ENCODE results near the gene CD40.

Gene CD40

DNA sequence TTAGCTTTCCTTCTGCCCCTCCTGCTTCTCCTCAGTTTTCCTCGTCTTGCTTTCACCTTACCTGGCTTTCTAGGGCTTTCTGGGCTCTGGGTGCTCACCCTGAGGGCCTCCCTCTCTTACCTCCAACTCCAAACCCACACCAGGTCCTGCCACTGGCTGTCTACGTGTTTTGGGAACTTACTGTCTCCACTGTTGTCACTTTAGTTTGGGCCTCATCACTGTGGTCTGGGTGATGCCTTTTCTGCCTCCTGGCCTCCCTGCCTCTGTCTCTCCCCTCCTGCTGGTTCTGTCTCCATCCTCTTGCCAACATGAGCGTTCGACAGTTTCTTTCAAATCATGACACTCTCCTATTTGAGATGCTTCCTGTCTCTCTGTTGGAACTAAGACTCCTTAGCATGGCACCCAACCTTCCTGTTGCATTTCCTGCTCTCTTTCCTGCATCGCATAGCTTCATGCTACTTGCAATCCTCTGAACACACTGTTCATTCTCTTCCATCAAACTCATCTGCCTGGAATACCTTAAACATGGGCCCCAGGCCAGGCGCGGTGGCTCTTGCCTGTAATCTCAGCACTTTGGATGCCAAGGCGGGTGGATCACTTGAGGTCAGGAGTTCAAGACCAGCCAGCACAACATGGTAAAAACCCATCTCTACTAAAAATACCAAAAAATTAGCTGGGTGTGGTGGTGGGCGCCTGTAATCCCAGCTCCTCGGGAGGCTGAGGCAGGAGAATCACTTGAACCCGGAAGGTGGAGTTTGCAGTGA lies 5.5 kb downstream of the CD40 start:
- DNase-seq = no peak

DNA sequence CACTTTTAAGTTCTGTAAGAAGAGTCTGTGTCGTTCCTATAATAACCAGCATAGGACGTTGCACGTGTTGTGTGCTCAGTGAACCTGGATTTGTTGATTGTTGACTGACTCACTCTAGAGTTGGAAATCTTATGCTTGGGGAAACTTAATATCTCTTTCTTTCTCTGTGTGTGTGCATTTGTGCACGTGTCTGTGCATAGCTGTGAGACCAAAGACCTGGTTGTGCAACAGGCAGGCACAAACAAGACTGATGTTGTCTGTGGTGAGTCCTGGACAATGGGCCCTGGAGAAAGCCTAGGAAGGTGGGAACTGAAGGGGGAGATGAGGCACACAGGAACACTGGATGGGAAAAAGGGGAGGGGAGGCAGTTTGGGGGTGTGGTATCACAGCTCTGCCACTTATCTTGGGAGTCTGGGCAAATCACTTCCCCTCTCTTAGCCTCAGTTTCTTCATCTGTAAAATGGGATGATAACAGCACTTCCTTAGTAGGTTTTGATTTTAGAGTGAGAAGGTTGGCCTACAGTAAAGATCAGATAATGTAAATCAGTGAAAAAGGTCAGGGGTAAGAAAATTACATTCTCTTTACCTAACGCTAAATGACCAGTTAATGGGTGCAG lies 8.4 kb downstream of the CD40 start:
- no peak for DNase-seq

DNA sequence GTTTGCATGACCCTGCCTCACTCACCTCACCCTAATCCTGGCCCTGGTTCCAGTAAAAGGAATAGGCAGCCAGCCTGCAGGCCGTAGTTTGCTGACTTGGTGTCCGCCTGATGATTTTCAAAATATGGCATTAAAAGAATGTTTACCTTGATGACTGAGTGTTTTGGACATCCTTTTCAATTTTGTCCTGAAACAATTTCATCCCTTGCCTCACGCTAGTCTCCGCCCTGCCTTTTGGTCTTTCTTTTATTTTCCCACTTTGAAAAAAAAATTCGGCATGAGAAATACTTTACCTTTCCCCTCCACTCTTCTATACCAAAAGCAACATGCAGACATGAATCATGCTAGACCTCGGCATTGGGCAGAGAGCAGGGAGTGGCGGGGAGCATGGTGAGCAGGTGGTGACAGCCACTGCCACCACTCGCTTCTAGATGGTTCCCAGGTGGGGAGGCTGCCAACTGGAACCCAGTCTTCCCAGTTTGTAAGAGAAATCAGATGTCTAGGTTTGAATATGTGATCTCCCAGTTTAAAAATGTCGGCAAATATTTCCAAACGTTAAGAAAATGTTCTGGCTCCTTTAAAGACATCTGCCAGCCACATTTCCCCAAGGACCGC lies 9.4 kb downstream of the CD40 start:
- DNase-seq = no peak

DNA sequence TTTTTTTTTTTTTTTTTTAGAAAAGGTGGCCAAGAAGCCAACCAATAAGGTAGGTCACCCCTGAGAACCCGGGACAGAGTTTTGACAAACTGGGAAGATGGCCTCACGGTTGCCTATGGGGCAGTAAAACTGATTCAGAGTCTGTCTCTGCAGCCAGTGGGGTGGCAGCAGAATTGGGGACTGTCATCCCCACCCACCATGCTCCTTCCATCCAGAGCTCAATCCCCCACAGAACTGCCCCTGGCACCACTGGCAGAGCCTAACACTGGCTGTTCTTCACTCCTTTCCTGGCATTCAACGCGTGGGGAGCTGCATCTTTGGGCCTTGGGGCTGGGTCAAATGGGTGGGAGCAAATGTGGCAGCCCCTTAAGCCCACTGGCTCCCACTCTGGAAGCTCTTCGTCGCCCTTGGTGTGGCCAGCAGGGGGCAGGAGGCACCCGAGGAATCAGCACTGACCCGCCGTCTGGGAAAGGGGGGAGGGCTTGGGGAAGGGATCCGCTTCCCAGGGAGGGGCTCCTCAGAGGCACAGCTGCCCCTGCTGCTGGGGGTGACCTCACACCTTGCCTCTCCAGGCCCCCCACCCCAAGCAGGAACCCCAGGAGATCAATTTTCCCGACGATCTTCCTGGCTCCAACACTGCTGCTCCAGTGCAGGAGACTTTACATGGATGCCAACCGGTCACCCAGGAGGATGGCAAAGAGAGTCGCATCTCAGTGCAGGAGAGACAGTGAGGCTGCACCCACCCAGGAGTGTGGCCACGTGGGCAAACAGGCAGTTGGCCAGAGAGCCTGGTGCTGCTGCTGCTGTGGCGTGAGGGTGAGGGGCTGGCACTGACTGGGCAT lies 10.4 kb downstream of the CD40 start:
- no peak for DNase-seq

DNA sequence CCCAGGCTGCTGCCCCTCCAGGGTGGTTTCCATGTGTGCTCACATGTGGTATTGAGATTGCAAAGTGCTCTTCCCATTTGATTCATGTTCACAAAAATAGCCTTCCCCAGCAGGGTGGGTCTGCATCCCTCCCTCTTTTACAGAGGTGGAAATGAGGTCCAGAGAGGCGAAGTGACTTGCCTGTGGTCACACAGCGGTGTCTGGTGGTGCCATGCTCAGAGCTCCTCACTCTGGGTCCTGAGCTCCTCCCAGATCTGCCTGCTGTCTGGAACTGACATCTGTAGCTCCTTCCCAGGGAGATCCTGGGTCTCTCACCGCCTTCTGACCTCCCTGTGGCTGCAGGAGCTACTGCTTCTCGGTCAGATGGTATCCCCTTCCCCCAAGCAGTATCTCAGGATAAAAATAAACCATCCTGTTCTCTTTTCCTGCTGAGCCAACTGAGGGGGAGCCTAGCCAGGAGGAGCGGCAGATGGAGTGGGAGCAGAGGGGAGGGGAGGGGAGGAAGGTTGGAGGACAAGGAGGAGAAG lies 11.9 kb downstream of the CD40 start:
- no peak for DNase-seq

DNA sequence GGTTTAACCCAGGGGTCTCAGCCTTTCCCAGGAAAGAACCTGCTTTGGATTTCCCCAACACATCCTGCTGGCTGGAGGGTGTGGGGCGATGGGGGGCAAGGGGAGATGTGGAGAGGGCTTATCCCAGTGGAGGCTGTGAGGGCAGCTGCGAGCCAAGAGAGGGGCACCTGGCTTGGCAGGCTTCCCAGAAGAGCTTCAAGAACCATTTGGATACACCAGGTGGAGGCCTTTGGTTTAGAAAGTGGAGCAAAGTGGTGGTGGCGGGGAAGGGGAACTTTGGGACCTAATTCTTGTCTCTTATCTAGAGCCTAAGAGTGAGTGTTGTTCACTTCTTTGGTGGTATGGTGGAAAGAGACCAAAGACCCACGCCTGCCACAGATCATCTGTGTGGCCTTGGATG lies 12.4 kb downstream of the CD40 start:
- DNase-seq = no peak

DNA sequence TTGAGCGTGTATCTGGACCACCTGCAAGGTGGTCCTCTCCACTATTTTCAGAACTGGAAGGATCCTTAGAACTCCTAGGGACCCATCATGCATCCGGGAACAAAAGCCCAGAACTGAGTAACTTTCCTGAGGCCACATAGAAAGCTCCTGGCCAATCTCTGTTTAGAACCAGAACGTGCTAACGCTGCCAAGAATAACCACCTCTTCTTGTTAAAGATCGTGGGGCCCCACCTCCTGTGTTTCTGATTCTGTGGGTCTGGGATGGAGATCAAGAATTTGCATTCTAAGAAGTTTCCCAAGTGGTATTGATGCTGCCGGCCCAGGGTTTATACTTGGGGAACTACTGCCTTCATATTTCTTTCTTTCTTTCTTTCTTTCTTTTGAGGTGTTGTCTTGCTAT lies 13.3 kb downstream of the CD40 start:
- DNase-seq = no peak

DNA sequence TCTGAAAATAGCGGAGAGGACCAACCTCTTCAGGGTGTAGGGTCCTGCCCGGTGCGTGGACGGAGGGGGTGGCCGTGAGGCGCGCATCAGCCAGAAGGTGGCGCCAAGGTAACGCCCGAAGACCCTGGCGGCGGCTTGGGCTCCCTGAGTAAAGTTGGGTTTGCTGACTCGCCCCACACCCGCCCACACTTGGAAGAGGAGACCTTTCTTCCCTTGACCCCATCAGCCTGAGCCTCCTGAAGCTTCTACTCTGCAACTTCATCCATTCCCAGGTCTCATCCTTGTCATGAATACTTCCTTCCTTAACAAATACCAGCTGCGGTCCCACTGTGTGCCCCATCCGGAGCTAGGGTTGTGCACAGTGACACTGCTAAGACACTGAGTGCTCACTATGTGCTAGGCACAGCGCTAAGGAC lies 14.6 kb downstream of the CD40 start:
- peak; percentile 44 for DNase-seq

DNA sequence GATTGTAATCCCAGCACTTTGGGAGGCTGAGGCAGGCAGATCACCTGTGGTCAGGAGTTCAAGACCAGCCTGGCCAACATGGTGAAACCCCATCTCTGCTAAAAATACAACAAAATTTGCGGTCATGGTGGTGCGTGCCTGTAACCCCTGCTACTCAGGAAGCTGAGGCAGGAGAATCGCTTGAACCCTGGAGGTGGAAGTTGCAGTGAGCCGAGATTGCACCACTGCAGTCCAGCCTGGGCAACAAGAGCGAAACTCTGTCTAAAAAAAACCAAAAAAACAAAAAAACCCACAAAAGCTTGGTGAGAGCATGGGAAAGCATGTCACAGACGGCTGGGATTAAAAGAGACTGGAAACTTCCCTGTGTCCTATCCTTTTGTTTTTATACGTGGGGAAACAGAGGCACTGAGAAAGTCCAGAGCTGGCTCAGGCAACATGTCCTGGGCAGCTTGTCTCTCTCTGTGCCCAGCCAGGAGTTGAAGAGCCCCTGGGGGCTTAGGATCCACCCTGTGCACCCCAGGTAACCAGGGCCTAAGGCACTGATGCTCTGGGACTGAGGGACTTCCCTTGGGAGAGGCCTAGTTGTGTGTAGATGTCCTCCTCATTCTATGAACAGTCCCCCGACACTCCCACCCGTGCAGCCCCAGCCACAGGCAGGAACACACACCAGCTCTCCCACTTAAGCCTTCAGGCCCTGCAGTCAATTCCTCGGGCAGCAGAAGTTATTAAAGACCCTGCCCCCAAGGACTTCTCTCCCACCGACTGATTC lies 16.0 kb downstream of the CD40 start:
- DNase-seq = no peak

DNA sequence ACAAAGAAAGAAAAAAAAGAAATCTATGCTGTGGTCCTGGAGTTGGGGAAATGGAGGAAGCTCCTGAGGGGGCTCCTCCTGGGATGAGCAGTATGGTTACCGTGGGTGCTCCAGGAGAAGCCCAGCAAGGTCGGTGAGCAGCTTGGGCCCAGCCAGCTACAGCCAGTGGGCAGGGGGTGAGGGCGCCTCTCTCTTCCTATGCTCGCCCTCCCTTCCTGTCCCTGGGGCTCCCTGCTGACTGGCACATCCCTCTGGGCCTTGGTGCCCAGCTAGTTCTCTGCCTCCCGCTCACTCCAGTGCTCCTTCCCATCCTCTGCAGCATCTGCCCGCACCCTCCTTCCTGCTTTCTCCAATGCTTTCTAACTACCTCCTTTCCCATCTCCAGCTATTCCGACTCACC lies 16.6 kb downstream of the CD40 start:
- no peak for DNase-seq

DNA sequence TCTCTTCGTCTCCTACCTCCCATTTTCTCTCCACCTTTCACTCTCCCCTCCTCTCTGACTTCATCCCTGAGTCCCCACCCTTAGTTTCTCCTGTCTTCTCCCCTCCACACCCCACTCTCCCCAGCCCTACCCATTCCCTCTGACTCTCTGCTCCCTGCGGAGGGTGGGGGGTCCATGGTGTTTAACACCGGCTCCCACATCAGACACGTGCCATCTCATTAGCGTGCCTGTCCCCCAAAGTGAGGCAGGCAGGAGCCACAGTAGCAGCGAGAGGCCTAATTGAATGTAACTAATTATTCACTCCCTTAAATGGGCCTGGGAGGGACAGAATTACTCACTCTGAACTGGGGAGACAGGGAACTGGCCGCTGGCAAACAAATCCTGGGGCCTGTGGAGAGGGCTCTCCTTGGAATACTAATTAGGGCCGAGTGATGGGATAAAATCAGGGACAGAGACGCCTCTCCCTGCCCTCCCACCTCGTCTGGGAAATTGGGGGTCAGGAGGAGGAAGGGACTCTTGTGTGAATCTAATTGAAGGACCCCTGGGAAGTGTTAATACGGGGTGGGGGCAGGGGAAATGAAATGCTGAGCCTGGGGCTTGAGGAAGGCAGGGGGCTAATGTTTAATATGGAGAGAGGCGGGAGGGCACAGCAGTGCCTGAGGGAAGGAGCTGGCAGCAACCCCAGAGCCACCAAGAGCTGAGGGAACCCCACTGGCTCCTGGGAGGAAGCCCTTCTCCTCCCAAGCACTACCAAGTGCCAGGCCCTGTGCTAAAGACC lies 17.9 kb downstream of the CD40 start:
- no peak for DNase-seq

DNA sequence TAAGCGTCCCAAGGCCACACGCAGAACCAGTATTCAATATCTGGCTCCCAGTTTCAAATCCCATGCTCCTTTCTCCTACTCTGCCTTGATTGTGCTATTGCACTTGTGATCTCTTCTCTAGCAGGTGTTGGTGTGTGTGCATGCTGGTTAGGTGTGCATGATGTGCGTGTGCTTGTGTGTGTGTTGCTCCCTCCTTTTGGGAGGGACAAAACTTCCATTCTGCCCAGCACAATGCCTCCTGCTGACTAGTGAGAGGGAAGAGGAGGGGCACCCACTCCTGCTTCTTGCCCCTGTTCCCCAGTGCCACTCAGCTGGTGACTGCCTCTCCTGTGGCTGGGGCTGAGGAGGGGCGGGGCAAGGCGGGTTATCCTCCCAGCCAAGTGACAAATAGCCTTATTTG lies 19.7 kb downstream of the CD40 start:
- DNase-seq = no peak

DNA sequence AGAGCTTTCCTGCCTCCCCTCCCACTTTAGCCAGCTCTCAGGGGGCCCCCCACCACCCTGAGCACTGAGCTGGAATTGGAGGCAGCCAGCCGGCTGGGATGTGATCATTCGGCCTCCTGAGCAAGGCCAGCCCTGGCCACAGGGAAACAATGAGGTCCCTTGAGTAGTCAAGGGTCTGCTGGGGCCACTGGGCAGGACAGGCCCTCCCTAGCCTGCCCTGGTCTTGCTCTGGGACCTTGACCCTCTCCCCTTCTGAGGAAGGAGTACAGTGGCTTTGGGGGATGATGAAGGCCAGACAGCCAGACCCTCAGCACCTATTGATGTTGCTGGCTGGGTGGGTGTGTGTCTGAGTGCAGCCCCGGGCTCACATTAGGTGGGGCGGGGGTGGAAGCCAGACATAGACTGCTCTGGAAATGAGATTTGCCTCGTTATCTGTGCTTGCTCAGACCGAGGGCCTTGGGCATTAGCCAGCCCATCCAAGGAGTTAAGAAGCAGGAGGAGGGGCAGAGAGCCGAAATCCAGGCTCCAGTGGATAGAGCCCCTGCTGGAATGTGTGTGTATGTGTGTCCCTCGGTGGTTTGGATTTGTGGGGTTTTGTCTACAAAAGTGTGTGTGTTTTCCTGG lies 21.3 kb downstream of the CD40 start:
- DNase-seq = no peak

DNA sequence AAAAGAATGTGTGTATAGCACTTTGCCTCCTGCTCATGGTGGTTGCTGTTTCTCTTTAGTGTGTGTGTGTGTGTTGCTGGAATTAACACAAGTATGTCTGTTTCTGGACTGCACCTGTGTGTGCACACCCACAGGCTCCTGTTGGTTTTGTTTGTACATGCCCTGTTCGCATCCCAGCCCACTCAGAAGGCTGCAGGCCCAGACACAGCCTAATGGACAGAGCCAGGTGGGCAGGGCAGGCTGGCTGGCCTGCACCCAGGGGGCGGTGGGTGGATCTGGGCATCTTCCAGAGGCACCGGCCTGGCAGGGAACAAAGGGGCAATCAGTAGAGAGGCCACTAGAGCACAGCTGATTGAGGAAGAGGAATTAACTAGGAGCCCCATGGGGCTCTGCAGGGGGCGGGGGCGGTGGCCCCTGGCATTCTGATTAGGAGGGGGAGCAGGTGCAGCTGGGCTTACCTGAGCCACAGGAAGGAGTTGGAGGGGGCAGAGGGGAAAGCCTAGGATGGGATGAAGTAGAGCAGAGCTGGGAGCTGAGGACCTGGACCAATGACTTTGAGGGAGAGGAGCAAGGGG lies 21.9 kb downstream of the CD40 start:
- no peak for DNase-seq

DNA sequence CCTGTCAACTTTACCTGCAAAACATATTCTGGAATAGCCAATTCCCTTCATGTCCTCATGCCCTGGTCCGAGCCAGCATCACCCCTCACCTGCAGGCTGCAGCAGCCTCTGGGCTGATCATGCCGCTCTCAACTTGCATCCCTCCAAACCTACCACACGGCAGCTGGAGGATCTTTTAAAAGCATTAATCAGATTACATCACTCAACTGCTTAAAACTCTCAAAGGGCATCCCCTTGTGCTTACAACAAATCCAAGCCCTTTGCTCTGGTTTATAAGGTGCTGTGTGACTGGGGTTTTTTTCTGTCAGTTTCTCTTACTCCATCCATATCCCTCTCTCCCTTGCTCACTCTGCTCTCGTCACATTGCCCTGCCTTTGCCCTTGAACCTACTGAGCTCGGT lies 24.0 kb downstream of the CD40 start:
- DNase-seq = no peak

DNA sequence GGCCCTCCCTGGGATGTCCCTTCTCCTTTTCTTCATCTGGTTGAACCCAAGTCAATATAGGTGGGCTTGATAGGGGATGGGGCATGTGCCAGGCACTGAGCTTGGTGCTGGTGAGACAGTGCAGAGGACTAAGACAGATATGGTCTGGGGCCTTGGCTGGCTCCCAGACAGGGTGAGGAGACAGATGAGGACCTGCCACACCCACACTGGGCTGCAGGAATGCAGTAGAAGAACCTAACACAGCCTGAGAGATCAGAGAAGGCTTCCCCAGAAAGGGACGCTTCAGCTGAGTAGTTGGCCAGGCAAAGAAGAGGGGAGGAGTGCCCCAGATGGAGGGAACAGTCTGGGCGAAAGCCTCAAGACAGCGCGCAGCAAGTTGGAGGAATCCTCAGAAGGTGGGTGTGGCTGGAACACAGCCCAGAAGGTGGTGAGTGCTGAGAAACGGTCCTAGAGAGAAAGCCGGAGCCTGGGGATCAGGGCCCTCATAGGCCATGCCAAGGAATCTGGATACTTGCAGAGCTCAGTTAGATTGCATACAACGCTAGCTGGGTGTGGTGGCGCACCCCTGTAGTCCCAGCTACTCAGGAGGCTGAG lies 26.4 kb downstream of the CD40 start:
- DNase-seq = no peak

DNA sequence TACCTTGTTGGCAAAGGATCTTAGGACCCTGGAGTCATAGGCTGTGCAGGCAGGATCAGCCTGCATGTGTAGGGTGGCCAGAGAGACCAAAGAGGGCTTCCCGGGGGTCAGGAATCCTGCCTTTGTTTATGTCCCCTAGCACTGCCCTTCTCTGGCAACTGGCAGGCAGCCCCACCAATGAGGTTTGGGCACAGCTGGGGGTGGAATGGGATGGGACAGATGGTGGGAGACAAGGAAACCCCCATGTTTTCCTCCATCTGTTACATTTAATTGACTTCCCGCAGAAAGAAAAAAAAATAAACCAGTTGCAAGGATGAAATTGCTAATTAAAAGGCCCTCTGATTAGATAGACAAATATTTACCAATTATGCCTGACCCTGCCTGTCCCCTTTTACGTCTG lies 27.6 kb downstream of the CD40 start:
- no peak for DNase-seq

DNA sequence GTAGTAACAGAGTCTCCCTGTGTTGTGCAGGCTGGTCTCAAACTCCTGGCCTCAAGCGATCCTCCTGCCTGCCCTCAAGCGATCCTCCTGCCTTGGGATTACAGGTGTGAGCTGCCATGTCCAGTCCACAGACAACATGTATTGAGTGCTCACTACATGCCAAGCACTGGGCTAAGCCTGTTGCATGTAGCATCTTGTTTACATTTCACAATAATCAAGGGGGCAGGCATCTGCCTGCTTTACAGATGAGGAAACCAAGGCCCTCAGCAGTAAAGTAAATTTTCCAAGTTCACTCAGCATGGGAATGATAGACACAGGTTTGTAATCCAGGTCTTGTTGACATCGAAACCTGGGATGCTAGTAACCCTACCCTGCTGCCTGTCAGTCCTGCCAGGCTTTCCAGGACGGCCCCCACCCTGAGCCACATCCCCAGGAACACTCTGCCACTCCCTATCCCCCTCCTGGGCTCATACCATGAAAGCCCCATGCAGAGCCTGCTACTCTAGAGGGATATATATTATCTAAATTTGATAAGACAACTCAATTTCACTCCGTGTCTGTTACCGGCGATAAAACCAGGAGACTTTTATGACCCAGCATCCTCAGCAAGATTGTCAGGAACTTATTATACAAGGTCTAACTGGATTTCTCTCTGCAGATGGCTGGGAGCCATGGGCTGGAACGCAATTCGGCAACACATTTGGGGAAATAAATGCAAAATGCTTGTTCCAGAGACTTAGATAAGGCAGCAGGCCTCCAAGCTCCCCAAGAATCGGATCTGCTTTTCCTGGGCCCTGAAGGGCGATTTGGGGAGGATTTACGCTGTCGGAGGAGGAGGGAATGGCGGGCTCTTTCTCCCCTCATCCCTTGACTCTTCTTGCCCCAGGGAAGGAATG lies 30.4 kb downstream of the CD40 start:
- DNase-seq = no peak

DNA sequence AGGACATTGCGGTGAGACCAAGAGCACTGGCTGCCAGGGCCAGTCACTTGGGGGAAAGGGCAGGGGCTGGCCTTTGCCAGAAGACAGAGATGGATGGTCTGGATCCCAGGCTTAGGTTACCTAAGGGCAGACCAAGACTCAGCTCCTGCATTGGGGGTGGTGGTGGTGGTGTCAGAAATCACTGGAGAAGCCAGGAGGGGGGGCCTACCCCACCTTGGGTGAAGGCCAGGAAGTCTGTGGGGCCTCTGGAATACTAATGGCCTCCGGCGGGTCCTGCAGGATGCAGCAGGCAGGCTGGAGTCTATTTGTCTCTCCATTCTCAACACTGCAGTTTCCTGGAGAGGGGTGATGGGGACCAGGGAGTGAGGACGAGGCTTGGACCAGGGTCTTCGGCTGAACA lies 32.8 kb downstream of the CD40 start:
- DNase-seq = no peak
